Cardiac muscle cell (in vitro differentiated cells and primary cell): ENCODE measurements around the gene PPP1R27. TPM values are rescaled to one million over a fixed set of nuclear protein-coding genes. Genes with fewer than 3 reads are reported as not detected.
A peak's percentile ranks its signal among the peaks of the same experiment; 100 is the strongest.

Experiments
- DNase-seq, 2 donors: peaks; one replicate each; pipeline versions ENCODE4 v3.0.0 to v3.0.0-alpha.2; 2010 to 2017; ENCODE audit warnings: low read depth in 1 of 2, low spot score in 1 of 2
- H3K27ac ChIP-seq: fragments of 200-600 bp; sonication (generic); 2 replicates; pipeline ENCODE4 v1.5.1; 2016
- H3K27me3 ChIP-seq: fragments of 200-600 bp; sonication (generic); 2 replicates; pipeline ENCODE4 v1.6.0; 2016; ENCODE audit warnings: control low read depth
- H3K36me3 ChIP-seq: fragments of 200-600 bp; sonication (generic); 2 replicates; pipeline ENCODE4 v1.5.1; 2016; ENCODE audit warnings: control low read depth
- H3K4me1 ChIP-seq: fragments of 200-600 bp; sonication (generic); 2 replicates; pipeline ENCODE4 v1.8.1; 2017; ENCODE audit warnings: low read depth, mild to moderate bottlenecking, mixed run types
- H3K4me3 ChIP-seq: fragments of 200-600 bp; sonication (generic); 2 replicates; pipeline ENCODE4 v1.5.1; 2016; ENCODE audit warnings: mild to moderate bottlenecking
- H3K9me3 ChIP-seq: fragments of 200-600 bp; sonication (generic); 2 replicates; pipeline ENCODE4 v1.5.1; 2017; ENCODE audit warnings: low read depth, mild to moderate bottlenecking, control low read depth
- CTCF ChIP-seq: IDR thresholded peaks from 2 replicates; pipeline ENCODE4 v1.5.1; 2012; ENCODE audit warnings: low read depth, mild to moderate bottlenecking, low read length
- polyA plus RNA-seq: library from polyadenylated mRNA; unstranded; fragments of >200 nt; fragmentation: Nextera tagmentation; extraction: Ambion mirVana; gene quantifications from 2 replicates; pipeline ENCODE4 v1.2.1, GENCODE V29; 2016
- total RNA-seq: library from RNA; depleted of rRNA; stranded (reverse); fragments of >200 nt; gene quantifications from 2 replicates; pipeline ENCODE4 v1.2.3, GENCODE V29; 2016

The PPP1R27 gene
- total and polyA plus RNA-seq, 2 experiments from 2014 or later = not detected

DNA sequence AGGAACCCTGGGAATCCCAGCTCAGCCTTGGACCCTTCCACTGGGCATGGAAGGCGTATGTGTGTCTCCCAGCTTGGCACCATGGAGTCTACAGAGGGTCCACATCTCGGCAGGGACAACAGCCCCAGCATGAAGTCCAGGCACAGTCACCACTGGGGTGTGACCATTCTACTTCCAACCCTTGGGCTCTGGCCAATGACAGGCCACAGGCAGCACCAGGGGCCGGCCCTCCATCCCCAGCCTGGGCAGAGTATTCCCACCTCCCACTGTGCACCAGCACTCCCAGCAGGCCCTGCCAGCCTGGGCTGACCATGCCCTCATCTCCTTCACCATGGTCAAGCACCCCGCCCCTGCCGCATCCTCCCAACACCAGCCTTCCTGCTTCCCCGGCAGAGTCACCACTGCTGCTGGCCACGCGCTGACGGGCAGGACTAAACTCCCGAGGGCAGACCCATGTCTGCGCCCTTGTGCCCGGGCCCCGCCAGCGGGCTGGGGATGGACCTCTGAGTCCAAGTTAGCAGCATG is 9.5 kb upstream of the PPP1R27 start:
- Histone ChIP-seq H3K4me3 (no peak overlapping the region), H3K9me3 (no peaks in the 10 kb centered on the region), H3K27ac (no peak overlapping the region), H3K36me3 (peaks cover 43% of the 10 kb centered on the region), H3K4me1 (no peaks in the 10 kb centered on the region), H3K27me3 (no peaks in the 10 kb centered on the region)
- TF ChIP-seq CTCF = no peak
- DNase-seq = no peak

- peaks cover 43% of the 10 kb centered on the region for H3K36me3 ChIP-seq
- DNase-seq = no peak
- no peak for TF ChIP-seq CTCF
These were observed 9.0 kb upstream of the PPP1R27 start for GRCh38 chr17:81843713-81844326.

GRCh38 chr17:81842725-81843504 is 8.1 kb upstream of the PPP1R27 start:
- no peak for TF ChIP-seq CTCF
- Histone ChIP-seq H3K4me3 (no peak overlapping the region), H3K27ac (no peak overlapping the region), H3K9me3 (no peaks in the 10 kb centered on the region), H3K4me1 (peaks cover 5% of the 10 kb centered on the region), H3K27me3 (no peaks in the 10 kb centered on the region), H3K36me3 (peaks cover 38% of the 10 kb centered on the region)
- DNase-seq = peak in 1 of 2 donors; percentile 19

More at GRCh38 chr17:81843713-81844326, 9.0 kb upstream of the PPP1R27 start:
- Histone ChIP-seq H3K9me3 (no peaks in the 10 kb centered on the region), H3K4me3 (no peak overlapping the region), H3K27ac (no peak overlapping the region), H3K4me1 (peaks cover 2% of the 10 kb centered on the region), H3K27me3 (no peaks in the 10 kb centered on the region)

GRCh38 chr17:81842378-81842724 is 7.5 kb upstream of the PPP1R27 start:
- peaks cover 36% of the 10 kb centered on the region for H3K36me3 ChIP-seq
- peaks cover 5% of the 10 kb centered on the region for H3K4me1 ChIP-seq
- H3K9me3 ChIP-seq = no peaks in the 10 kb centered on the region
- no peak for TF ChIP-seq CTCF
- DNase-seq = no peak
- H3K27me3 ChIP-seq = no peaks in the 10 kb centered on the region
- H3K4me3 ChIP-seq = no peak overlapping the region
- no peak overlapping the region for H3K27ac ChIP-seq

GRCh38 chr17:81841866-81842265 is 7.0 kb upstream of the PPP1R27 start:
- DNase-seq = no peak
- H3K9me3 ChIP-seq = no peaks in the 10 kb centered on the region
- no peak overlapping the region for H3K4me3 ChIP-seq
- no peak for TF ChIP-seq CTCF
- no peak overlapping the region for H3K27ac ChIP-seq
- no peaks in the 10 kb centered on the region for H3K27me3 ChIP-seq
- H3K4me1 ChIP-seq = peaks cover 5% of the 10 kb centered on the region
- H3K36me3 ChIP-seq = peaks cover 31% of the 10 kb centered on the region
